ENCODE measurements around the gene AQP12A. TPM values are rescaled to one million over a fixed set of nuclear protein-coding genes. Genes with fewer than 3 reads are reported as not detected.

AQP12A gene
- total and polyA plus RNA-seq, 9 of the 15 experiments (the other 6 are each of a cell fraction or from before 2014, with no cell fraction given) = not detected

DNA sequence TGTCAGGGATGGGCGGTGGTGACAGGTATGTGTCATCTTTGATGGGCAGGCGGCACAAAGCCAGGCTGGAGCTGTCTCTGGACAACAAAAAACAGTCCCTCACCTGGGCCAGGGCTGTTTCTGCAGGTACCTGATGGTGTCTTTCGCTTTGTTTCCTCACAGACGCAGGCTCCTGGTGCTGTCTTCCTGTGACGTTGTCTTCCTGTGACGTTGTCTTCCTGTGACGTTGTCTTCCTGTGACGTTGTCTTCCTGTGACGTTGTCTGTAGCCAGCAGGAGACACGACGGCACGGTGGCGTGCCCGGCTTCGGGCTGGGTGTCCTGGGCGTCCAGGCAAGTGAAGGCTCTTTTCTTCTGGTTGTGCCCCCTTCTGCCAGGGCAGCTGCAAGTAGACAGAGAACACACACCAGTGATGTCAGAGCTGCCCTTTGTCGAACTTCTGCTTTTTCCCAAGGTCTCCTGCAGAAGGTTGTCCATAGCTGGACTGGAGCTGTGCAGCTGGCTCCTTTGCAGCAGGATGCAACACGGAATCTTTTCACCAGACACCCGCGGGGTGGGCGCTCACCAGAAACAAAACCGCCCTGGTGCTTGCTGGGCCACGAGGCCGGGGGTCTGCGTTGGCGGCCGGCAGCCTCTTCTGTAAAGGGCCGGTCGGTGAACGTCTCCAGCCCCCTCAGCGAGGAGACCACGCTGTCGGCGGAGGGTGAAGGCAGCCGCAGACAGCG is 45.3 kb upstream of the AQP12A start:
- Histone ChIP-seq H3K9me1 (ENCODE audit: control insufficient read depth, insufficient read depth, low read length) (no peaks in the 10 kb centered on the region), H3K4me2 (ENCODE audit: insufficient read depth, low read length) (peak overlapping the region; percentile 21; the same call in 1 of the 2 replicates), H3K27ac (ENCODE audit: extremely low read depth, low read depth, low read length) (no peak overlapping the region), H3K36me3 (ENCODE audit: control insufficient read depth, insufficient read depth, low read length) (no peaks in the 10 kb centered on the region), H3K4me1 (replicated peaks in 1 of 2; ENCODE audit: control insufficient read depth in 2 of 2, insufficient read depth in 2 of 2, low read length in 2 of 2) (peaks cover 0 to 7% of the 10 kb centered on the region in 2 experiments; a peak in 1 of 5 replicates), H3K9ac (ENCODE audit: insufficient read depth in 1 of 2, low read depth in 2 of 2, low read length in 2 of 2) (no peak overlapping the region), H2AFZ (ENCODE audit: low read depth, low read length) (no peak overlapping the region), H3K9me3 (replicated peaks; ENCODE audit: control insufficient read depth, insufficient read depth, low read depth, low read length) (no peaks in the 10 kb centered on the region), H3K27me3 (ENCODE audit: control insufficient read depth in 2 of 2, insufficient read depth in 2 of 2, low read length in 2 of 2) (peaks cover 12 to 67% of the 10 kb centered on the region in 2 experiments; a peak in 4 of 5 replicates), H3K79me2 (ENCODE audit: control insufficient read depth, insufficient read depth, low read length) (no peaks in the 10 kb centered on the region), H3K4me3 (no peak overlapping the region), H4K20me1 (replicated peaks; ENCODE audit: control insufficient read depth, insufficient read depth, low read length) (no peaks in the 10 kb centered on the region)
- in situ Hi-C loops (cut with MboI) = no loop called here
- CTCF ChIA-PET (ENCODE audit: low intra/inter-chr PET ratio) = no interaction called here
- ATAC-seq (no peak), FAIRE-seq (no peak), DNase-seq (ENCODE audit: extremely low read depth in 1 of 4, low spot score in 3 of 4) (peak in 1 of 4 experiments; percentile 2)
- 5% methylated on average over 18 of the region's 36 CpGs for WGBS (ENCODE audit: insufficient coverage, low coverage, missing lambda C conversion rate)
- no TSS peak for BruUV-seq (replicated peaks)
- POLR2A ChIA-PET = no interaction called here
- intact Hi-C loops (cut with micrococcal nuclease) = no loop called here
- TF ChIP-seq NCOA1 (IDR thresholded peaks at IDR 0.05; ENCODE audit: low read depth) (peak; percentile 91), ZBTB1 (CRISPR knock-in tag; IDR thresholded peaks at IDR 0.05; ENCODE audit: borderline replicate concordance, low read depth) (no peak), HNRNPH1 (optimal IDR thresholded peaks at IDR 0.05; ENCODE audit: low read depth, low read length) (no peak), MYBL2 (IDR thresholded peaks at IDR 0.05; ENCODE audit: low read depth) (no peak), MYBL2 (CRISPR knock-in tag; IDR thresholded peaks at IDR 0.05; ENCODE audit: borderline replicate concordance) (no peak), ESRRA (IDR thresholded peaks at IDR 0.05; ENCODE audit: borderline replicate concordance, low read depth) (peak; percentile 26; the same call in 1 of the 2 replicates), TCF3 (CRISPR knock-in tag; IDR thresholded peaks at IDR 0.05) (no peak), PHF20 (IDR thresholded peaks at IDR 0.05; ENCODE audit: partially characterized antibody) (no peak), CREM (IDR thresholded peaks at IDR 0.05; ENCODE audit: low read depth) (peak; percentile 90), ZNF785 (CRISPR knock-in tag; IDR thresholded peaks at IDR 0.05) (no peak), ZFP30 (CRISPR knock-in tag; IDR thresholded peaks at IDR 0.05; ENCODE audit: borderline replicate concordance) (no peak), SPI1 (IDR thresholded peaks at IDR 0.05; ENCODE audit: borderline replicate concordance, low read depth, low read length) (no peak), MEF2A (IDR thresholded peaks at IDR 0.05; ENCODE audit: control insufficient read depth, low read depth, low read length) (no peak), TARDBP (IDR thresholded peaks at IDR 0.05) (0 out of 2 replicates have a peak, but pooled peaks have one; percentile 59), WHSC1 (IDR thresholded peaks at IDR 0.05; ENCODE audit: low read length) (no peak), NBN (IDR thresholded peaks at IDR 0.05; ENCODE audit: low read depth) (no peak), MAZ (CRISPR knock-in tag; conservative IDR thresholded peaks at IDR 0.05 in 1 of 2, IDR thresholded peaks at IDR 0.05 in 1 of 2) (no peak), SMARCA4 (IDR thresholded peaks at IDR 0.05) (no peak)
- TF ChIP-seq, protein P1, sequence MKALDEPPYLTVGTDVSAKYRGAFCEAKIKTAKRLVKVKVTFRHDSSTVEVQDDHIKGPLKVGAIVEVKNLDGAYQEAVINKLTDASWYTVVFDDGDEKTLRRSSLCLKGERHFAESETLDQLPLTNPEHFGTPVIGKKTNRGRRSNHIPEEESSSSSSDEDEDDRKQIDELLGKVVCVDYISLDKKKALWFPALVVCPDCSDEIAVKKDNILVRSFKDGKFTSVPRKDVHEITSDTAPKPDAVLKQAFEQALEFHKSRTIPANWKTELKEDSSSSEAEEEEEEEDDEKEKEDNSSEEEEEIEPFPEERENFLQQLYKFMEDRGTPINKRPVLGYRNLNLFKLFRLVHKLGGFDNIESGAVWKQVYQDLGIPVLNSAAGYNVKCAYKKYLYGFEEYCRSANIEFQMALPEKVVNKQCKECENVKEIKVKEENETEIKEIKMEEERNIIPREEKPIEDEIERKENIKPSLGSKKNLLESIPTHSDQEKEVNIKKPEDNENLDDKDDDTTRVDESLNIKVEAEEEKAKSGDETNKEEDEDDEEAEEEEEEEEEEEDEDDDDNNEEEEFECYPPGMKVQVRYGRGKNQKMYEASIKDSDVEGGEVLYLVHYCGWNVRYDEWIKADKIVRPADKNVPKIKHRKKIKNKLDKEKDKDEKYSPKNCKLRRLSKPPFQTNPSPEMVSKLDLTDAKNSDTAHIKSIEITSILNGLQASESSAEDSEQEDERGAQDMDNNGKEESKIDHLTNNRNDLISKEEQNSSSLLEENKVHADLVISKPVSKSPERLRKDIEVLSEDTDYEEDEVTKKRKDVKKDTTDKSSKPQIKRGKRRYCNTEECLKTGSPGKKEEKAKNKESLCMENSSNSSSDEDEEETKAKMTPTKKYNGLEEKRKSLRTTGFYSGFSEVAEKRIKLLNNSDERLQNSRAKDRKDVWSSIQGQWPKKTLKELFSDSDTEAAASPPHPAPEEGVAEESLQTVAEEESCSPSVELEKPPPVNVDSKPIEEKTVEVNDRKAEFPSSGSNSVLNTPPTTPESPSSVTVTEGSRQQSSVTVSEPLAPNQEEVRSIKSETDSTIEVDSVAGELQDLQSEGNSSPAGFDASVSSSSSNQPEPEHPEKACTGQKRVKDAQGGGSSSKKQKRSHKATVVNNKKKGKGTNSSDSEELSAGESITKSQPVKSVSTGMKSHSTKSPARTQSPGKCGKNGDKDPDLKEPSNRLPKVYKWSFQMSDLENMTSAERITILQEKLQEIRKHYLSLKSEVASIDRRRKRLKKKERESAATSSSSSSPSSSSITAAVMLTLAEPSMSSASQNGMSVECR (CRISPR knock-in tag; IDR thresholded peaks at IDR 0.05) = no peak
- TF ChIP-seq, protein P2, sequence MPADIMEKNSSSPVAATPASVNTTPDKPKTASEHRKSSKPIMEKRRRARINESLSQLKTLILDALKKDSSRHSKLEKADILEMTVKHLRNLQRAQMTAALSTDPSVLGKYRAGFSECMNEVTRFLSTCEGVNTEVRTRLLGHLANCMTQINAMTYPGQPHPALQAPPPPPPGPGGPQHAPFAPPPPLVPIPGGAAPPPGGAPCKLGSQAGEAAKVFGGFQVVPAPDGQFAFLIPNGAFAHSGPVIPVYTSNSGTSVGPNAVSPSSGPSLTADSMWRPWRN (IDR thresholded peaks at IDR 0.05; ENCODE audit: low read depth) = no peak
